ENCODE results near the gene NALF2.
A peak's percentile ranks its signal among the peaks of the same experiment; 100 is the strongest.

NALF2 gene

DNA sequence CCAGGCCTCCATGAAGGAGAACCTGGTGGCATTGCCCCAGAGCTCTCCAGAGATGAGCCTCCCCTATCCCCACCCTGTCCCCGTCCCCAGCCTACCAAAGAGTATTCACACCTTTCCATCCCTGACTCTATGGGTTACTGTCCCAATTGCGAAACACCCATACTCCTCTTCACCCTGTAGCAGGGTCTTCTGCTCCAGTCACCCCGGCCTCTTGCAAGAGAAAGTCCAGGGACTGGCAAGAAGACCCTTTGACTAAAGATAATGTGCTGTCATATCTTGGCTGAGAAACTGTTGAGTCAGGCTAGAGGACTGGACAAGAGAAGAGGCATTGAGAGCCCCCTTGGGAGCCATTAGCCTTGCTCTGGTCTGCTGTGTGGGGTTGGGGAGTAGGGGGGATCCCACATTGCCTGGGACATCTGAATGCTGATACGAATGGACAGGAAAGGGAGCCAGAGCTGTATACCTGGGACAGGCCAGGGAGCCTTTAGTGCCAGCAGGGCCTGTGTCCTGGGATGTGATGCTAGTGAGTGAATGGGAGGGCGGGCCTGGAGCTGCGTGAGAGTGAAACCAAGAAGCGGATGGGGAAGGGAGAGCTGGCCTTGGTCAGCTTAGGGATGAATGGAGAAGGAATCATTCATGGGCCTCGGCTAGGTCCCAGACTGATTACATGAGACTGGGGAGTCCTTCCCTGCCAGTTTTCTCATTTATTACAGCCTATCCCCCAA, 27.1 kb downstream of the NALF2 start:
- DNase-seq, result no peak

DNA sequence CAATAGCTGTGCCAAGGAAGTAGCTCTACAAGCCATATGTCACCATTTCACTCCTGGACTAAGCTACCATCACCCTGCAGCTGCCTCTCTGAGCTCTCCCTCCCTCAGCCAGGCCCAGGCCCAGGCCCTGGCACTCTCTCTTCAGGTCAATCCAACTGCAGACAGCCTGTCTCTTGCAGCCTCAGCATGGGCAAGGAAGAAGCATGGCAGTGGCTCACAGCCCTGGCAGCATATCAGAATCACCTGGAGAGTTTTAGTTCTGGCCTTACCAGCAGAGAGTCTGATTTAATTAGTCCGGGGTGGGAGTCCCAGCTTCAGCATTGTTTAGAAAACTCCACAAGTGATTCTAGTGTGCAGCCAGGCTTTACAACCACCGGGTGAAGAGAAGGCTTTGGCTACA, 31.5 kb downstream of the NALF2 start:
- DNase-seq, result no peak

DNA sequence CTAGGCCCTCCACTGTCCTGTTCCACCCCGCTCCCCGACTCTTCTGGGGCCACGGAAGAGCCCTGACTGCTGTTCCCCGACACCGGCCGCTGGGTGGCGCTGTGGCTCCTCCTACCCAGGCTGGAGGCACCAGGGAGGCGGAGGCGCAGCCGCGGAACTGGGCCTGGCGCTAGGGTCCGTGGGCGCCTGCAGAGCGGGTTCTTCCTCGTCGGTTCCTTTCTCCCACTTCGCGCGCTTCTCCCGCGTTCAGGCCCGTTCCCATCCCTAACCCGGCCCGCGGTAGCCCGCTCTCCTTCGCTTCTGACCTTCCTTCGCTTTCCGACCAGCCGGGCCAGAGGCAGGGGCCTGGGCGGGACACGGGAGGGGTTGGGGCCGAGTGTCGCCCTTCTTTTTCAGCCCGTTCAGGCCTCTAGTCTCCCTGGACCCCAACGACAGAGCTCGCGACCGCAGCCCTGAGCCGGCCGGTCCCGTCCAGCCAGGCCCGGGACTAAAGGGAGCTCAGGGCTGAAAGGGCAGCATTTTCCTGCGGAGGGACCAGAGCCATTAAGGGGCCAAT, 34.3 kb downstream of the NALF2 start:
- DNase-seq, result peak; percentile 21

- no peak for DNase-seq
These were observed 35.3 kb downstream of the NALF2 start for GRCh38 chrX:69539437-69539836.

DNA sequence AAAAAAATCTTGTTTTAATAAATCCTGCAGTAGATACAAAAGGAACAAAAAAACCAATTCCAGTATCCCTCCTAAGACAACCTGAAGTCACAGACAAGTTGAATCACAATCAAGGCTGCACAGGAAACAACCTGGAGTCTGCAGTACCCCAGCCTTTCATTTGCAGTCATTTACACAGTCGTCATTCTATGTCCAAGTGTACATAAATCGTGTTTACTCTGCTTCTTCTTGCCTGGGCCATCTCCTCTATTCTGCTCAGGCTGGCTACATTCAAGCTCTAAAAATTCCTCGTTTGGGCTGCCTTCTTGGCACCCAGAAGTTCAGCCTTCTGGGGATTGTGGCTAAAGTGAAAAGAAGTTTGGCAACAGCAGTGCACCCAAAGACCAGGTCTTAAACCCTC, 37.8 kb downstream of the NALF2 start:
- no peak for DNase-seq

- DNase-seq, result no peak
These were observed 39.4 kb downstream of the NALF2 start for GRCh38 chrX:69543572-69543971.

DNA sequence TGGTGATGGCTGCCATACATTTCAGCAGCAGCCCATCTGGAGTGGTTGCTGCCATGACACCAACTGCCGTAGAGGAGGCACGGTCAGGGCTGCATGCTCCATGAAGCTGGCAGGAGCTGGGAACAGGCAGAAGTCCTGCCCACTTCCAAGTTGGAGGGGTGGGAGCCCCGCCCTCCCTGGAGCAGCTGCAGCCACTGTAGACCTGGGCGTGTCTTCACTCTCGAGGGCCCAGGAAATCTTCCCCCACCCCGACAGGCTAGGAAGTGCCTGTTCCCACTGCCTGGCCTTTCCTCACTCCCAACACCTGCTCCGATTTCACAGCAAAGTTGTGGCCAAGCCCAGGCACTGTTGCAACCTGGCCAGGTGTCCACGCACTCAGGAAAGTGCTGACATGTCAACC, 42.3 kb downstream of the NALF2 start:
- no peak for DNase-seq

- no peak for DNase-seq
These were observed 42.9 kb downstream of the NALF2 start for GRCh38 chrX:69546978-69547377.

GRCh38 chrX:69551421-69552009, 47.4 kb downstream of the NALF2 start:
- DNase-seq, result no peak

DNA sequence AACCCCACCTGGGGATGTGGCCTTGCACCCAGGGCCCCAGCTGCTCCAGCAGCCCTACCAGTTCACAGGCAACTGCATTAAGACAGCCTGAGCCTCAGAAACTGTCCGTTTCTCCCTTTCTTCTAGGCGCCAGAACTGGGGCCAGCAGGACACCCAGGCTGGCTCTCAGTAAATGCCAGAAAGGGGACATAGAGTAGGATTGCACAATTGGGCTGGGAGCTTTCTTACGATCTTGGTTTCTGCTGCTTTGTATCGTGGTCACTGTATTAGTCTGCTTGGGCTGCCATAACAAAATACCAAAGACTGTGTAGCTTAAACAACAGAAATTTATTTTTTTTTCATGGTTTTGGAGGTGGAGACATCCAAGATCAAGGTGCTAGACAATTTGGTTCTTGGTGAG, 48.4 kb downstream of the NALF2 start:
- no peak for DNase-seq

All from COR-L47 (cell line).